Measurements from ENCODE around the gene KCNQ1OT1.

The KCNQ1OT1 gene

GRCh38 chr11:2719831-2720590 lies 20.2 kb upstream of the KCNQ1OT1 start:
- no peak for DNase-seq (ENCODE audit: low read depth)

GRCh38 chr11:2718817-2719438 lies 19.1 kb upstream of the KCNQ1OT1 start:
- no peak for DNase-seq (ENCODE audit: low read depth)

GRCh38 chr11:2717561-2718325 lies 17.9 kb upstream of the KCNQ1OT1 start:
- no peak for DNase-seq (ENCODE audit: low read depth)

DNA sequence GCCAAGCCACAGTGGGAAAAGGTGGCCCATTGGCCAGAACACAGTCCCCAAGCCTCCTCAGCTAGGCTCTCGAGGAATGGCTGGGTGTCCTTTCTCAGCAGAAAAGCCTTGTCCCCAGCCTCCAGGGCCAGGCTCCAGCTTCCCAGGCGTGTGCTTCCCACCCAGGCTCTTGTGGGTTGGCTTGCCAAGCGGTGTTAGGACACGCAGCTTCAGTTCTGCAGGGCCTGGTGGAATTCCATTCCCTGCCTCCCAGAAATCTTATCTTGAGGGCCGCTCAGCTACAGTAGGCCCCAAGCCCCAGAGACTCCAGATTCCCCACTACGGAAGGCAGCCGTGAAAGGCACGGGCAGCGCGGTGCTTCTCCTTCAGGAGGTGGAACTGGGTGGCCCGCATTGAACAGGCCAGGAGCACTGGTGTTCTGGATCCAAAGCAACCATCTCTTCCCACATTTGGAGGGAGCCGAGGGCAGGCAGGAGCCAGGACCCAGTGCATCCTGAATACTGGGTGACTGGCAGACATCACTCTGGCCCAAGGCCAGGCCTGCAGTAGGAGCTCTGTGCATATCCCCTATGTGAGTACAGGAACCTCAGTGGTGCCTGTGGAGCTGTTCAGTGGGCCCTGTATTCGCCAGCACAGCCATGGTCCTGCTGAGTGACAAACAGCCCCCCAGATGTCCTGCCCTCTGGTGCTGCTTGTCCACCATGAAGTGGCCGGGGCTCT lies 16.7 kb upstream of the KCNQ1OT1 start:
- DNase-seq (ENCODE audit: low read depth): no peak

DNA sequence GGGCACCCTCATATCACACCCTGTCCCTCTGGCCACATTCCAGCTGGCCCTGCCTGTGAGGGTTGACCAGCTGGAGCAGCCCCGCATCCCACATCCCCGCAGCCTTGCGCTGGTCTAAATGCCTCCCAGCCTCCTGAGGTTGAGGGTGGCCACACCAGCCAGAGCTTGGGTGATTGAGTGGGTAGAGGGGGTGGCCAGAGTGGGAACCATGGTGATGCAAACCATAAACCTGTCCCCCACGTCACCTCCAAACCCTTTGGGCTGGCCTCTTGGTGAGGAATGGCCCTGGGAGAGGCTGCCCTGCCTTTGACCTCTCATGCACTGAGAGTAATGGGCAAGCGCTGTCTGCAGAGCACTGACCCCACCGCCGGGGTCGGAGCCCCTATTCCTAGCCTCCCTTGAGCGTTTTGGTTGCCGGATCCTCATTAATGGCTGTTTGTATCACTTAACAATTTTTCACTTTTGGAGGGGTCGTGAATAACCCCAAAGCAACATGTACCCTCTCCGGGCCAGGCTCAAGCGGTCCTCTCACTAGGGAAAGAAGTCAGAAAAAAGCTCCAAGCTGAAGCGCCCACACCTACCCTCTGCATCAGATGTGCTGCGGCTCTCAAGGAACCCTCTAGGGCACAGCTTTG lies 16.0 kb upstream of the KCNQ1OT1 start:
- no peak for DNase-seq (ENCODE audit: low read depth)

GRCh38 chr11:2714871-2715270 lies 15.1 kb upstream of the KCNQ1OT1 start:
- DNase-seq (ENCODE audit: low read depth): no peak

DNA sequence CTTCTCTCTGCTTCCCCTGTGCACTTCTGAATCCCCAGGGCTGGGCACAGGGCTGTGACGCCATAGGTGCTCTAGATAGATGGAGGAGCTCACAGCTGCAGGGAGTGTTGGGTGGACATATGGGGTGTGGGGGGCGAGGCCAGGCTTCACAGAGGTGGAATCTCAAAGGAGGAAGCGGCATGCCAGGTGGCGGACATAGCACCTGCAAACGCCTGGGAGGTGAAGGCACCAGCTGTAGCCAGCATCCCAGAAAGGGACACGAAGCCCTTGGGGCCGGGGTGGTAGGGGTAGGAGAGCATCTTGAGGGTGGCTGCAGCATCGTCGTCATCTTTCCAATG lies 14.6 kb upstream of the KCNQ1OT1 start:
- no peak for DNase-seq (ENCODE audit: low read depth)

- DNase-seq (ENCODE audit: low read depth): no peak
These were observed 14.1 kb upstream of the KCNQ1OT1 start for GRCh38 chr11:2713661-2714462.

DNA sequence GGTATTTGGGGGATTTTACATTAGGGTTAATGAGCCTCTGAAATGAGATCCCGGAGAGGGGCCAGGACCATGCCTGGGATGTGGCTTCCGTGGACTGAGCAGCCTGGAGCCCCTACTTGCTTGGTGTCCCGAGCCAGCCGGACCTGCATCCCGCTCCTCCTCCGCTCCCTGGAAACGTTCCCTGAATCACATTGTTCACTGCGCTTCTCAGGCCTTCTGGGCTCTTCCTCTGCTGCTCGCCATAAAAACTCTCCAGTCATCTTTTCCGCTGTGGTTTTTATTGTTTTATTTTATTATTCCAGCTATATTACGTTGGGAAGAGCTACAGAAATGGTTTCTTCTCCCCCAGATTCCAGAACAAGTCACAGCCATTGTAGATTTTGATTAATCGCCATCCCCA lies 13.3 kb upstream of the KCNQ1OT1 start:
- no peak for DNase-seq (ENCODE audit: low read depth)

DNA sequence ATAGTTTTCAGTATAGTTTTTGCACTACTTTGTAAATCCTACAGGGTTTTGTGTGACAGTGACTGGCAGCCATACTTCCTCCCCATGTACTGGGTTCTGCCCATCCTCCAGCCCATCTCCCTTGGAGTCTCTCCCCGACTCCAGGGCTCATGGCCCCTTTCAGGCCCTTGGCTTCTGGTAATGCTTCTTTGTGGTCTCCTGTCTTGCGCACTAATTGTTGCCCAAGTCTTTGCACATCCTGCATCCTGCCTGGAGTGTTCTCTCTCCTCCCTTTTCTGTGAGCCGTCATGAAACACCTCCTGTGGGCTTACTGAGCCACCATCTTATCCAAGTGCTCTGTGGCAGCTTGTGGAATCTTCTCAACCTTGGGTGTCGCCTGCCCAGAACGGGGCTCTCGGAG lies 11.4 kb upstream of the KCNQ1OT1 start:
- DNase-seq (ENCODE audit: low read depth): no peak

DNA sequence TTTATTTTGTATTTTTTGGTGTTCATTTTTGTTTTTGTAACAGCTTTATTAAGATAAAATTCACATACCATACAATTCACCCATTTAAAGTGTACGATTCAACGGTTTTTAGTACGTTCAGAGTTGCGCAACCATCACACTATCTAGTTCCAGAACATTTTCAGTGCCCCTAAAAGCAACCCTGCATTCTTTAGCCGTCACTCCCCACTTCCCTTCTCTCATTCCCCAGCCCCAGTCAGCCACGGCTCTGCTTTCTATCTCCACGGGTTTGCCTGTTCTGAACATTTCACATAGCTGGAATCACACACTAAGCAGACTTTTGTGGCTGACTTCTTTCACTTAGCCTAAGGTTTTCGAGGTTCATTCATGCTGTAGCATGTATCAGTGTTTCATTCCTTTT lies 9.6 kb upstream of the KCNQ1OT1 start:
- no peak for DNase-seq (ENCODE audit: low read depth)

GRCh38 chr11:2708757-2709281 lies 9.0 kb upstream of the KCNQ1OT1 start:
- DNase-seq (ENCODE audit: low read depth): no peak

GRCh38 chr11:2708151-2708581 lies 8.4 kb upstream of the KCNQ1OT1 start:
- no peak for DNase-seq (ENCODE audit: low read depth)

GRCh38 chr11:2707736-2708135 lies 7.9 kb upstream of the KCNQ1OT1 start:
- no peak for DNase-seq (ENCODE audit: low read depth)

GRCh38 chr11:2706321-2706720 lies 6.5 kb upstream of the KCNQ1OT1 start:
- no peak for DNase-seq (ENCODE audit: low read depth)

DNA sequence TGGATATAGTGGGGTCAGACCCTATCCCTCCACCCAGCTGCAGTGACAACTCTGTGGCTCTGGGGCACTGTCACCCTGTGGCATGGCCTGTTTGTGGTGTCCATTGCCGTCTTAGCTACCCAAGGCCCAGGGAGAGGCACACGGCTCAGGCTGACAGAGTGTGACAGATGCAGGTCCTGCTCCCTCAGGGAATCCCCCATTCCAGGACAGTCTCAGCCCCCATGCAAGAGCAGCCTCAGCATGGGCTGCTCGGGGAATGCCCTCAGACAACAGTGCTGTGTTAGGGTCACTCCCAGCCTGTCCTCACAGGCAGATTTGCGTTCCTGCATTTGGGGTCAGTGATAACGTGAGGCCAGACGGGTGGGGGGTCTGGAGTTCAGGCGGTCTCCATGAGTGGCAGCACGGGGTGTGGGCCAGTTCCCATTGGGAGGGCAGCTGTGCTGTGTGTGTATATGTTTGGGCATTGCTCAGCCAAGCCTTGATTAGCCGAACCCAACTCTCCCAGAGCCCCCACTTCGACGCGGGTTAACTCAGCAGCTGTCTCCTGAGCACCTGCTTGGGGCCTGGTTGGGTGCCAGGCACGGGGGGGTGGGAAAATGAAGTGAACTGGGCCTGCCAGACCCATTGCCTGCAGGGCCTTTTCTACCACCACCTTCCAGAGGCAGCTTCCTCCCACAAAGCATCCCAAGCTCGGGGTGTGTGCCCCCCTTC lies 5.3 kb upstream of the KCNQ1OT1 start:
- DNase-seq (ENCODE audit: low read depth): no peak

GRCh38 chr11:2704356-2704755 lies 4.6 kb upstream of the KCNQ1OT1 start:
- no peak for DNase-seq (ENCODE audit: low read depth)

DNA sequence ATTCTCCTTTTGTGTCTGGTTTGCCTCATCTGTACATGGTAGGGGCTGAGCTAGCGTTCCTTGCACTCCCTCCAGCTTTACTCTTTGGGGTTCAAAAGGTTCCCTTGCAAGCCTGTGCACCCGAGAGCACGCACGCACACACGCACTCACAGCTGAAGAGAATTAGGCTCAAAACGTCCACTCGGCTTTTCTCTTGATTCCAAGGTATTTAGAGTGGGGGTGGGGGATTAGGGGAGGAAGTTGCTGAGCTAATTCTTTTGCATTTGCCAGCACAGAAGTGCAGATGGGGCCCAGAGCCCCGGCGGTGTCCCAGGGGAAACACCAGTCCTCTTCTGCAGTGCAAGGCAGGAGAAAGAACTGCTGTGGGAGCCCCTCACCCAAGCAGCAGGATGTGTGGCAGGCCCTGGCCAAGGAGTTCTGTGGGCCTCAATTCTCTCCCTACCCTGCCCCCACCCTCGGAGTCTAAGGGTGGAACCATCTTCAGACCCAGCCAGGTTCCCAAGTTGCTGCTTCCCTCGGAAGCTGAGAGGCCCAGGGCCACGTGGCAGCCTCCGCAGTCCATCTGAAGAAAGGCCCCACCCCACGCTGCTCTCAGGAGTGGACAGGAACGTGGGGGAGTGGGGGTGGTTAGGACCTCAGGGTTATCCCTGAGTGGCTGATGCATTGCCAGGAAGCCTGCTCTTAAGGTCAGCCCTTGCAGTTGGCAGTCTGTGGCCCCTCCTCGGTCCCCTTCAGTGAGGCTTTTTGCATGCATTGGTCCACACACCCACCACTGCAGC lies 3.8 kb upstream of the KCNQ1OT1 start:
- DNase-seq (ENCODE audit: low read depth): no peak

DNA sequence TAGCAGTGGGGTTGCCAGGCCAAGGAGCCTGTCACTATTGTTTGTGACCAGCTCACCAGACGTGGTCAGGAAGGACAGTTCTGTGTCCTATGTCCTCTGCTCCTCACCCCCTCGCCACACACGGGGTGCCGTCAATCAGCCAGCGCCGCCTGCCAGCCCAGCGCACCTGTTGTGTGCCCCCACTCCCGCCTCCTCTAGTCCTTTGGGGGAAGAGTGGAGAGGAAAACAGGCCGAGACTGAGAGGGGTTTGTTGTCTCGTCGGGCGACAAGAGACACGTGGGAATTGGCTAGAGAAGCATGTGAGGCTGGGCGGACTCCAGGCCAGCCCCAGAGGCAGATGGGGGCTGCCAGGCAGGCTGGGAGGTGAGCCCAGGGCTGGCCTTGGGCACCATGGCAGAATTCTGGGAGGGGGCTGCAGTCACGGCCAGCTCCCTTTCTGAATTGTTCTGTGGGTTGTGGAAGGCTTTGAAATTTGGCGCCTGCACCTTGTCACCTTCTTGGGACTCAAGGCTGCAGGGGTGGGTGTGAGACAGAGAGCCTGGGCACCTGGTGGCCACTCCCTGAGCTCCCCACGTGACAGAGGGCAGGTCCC lies 3.1 kb upstream of the KCNQ1OT1 start:
- no peak for DNase-seq (ENCODE audit: low read depth)
